Prostate gland (tissue), 2 donors: ENCODE results near the gene RRAD. TPM values are rescaled to one million over a fixed set of nuclear protein-coding genes. Genes with fewer than 3 reads are reported as not detected.

Experiments
- DNase-seq: peaks from one replicate; pipeline ENCODE4 v3.0.0-alpha.2; 2019; ENCODE audit warnings: low spot score
- H3K27ac ChIP-seq, 2 donors: fragments of 200-600 bp; sonication (generic); 2 replicates each; pipeline ENCODE4 v1.5.1; 2017 to 2019
- H3K27me3 ChIP-seq: fragments of 200-600 bp; sonication (generic); replicated peaks from 2 replicates; pipeline ENCODE4 v1.5.1; 2019; ENCODE audit not compliant: insufficient read depth
- H3K36me3 ChIP-seq, 2 donors: fragments of 200-600 bp; sonication (generic); 1 replicate in 1 of 2; 2 replicates in 1 of 2; pipeline versions ENCODE4 v1.5.1 to v1.8.1; 2017 to 2019
- H3K4me1 ChIP-seq: fragments of 200-600 bp; sonication (generic); replicated peaks from 2 replicates; pipeline ENCODE4 v1.5.1; 2019
- H3K4me3 ChIP-seq, 2 donors: fragments of 200-600 bp; sonication (generic); 2 replicates each; pipeline ENCODE4 v1.5.1; 2017 to 2019
- H3K9me3 ChIP-seq: fragments of 200-600 bp; sonication (generic); 2 replicates; pipeline ENCODE4 v1.5.1; 2017
- POLR2A ChIP-seq: fragments of 450-650 bp; IDR thresholded peaks from one replicate; pipeline ENCODE4 v1.6.1; 2016; ENCODE audit warnings: antibody characterized with exemption, mild to moderate bottlenecking
- POLR2AphosphoS5 ChIP-seq: sonication (generic); formaldehyde crosslinking; IDR thresholded peaks from one replicate; pipeline ENCODE4 v1.6.1; 2017; ENCODE audit warnings: antibody characterized with exemption
- WGBS: methylation state at CpG from one replicate; pipeline ENCODE4 v1.1.5; 2018; 5-methylcytosine and 5-hydroxymethylcytosine counted together
- intact Hi-C: fragments of 100-400 bp; cut with DNase I; formaldehyde crosslinking; loops from one replicate; pipeline ENCODE4 v1.14.2; 2022
- total RNA-seq, 2 donors: library from RNA; depleted of rRNA; stranded (reverse); fragments of >200 nt; gene quantifications; one replicate each; pipeline ENCODE4 v1.1.0, GENCODE V29; 2016
- TF ChIP-seq, protein P1 (sequence below), 4 experiments: fragments of 200-600 bp in 2 of 4; fragments of 450-650 bp in 2 of 4; sonication (generic) in 2 of 4; IDR thresholded peaks; 1 replicate in 3 of 4; 2 replicates in 1 of 4; pipeline ENCODE4 v1.5.1; 2016 to 2019; ENCODE audit warnings: antibody characterized with exemption in 4 of 4, mild to moderate bottlenecking in 2 of 4, moderate library complexity in 2 of 4

The RRAD gene
- total RNA-seq, 2 donors from 2014 or later, result 17.0 to 37.0 TPM

DNA sequence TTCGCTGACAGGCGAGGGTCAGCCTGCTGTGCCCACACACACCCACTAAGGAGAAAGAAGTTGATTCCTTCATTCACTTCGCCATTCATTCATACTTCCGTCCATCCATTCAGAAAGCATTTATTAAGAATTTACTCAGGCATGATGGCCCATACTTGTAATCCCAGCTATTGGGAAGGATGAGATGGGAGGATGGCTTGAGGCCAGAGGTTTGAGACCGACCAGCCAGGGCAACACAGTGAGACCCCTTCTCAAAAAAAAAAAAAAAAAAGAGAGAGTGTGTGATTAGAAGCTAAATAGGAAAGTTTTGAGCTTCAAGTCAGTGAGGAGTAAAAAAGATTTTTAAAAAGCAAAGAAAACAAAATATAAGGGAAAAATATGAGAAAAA, 18.7 kb upstream of the RRAD start:
- Histone ChIP-seq H3K27ac (no peak overlapping the region), H3K27me3 (no peaks in the 10 kb centered on the region), H3K36me3 (peaks cover 4 to 21% of the 10 kb centered on the region in 2 donors), H3K9me3 (no peaks in the 10 kb centered on the region), H3K4me1 (no peaks in the 10 kb centered on the region), H3K4me3 (no peak overlapping the region)
- intact Hi-C loops, result no loop called here
- DNase-seq, result no peak
- TF ChIP-seq, protein P1, sequence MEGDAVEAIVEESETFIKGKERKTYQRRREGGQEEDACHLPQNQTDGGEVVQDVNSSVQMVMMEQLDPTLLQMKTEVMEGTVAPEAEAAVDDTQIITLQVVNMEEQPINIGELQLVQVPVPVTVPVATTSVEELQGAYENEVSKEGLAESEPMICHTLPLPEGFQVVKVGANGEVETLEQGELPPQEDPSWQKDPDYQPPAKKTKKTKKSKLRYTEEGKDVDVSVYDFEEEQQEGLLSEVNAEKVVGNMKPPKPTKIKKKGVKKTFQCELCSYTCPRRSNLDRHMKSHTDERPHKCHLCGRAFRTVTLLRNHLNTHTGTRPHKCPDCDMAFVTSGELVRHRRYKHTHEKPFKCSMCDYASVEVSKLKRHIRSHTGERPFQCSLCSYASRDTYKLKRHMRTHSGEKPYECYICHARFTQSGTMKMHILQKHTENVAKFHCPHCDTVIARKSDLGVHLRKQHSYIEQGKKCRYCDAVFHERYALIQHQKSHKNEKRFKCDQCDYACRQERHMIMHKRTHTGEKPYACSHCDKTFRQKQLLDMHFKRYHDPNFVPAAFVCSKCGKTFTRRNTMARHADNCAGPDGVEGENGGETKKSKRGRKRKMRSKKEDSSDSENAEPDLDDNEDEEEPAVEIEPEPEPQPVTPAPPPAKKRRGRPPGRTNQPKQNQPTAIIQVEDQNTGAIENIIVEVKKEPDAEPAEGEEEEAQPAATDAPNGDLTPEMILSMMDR (IDR thresholded peaks at IDR 0.05), result no peak
- TF ChIP-seq POLR2AphosphoS5 (no peak), POLR2A (no peak)
- 84% methylated on average over 5 of the region's 5 CpGs for WGBS

GRCh38 chr16:66943426-66944053, 18.2 kb upstream of the RRAD start:
- H3K27ac ChIP-seq, result no peak overlapping the region
- H3K9me3 ChIP-seq, result no peaks in the 10 kb centered on the region
- no peak overlapping the region for H3K4me3 ChIP-seq
- no peaks in the 10 kb centered on the region for H3K4me1 ChIP-seq
- H3K36me3 ChIP-seq, result peaks cover 4 to 21% of the 10 kb centered on the region in 2 donors
- no peaks in the 10 kb centered on the region for H3K27me3 ChIP-seq
- TF ChIP-seq, protein P1 (IDR thresholded peaks at IDR 0.05), result no peak
- TF ChIP-seq POLR2AphosphoS5 (no peak), POLR2A (no peak)
- 83% methylated on average over 12 of the region's 15 CpGs for WGBS
- no peak for DNase-seq
- intact Hi-C loops, result no loop called here

- Histone ChIP-seq H3K27me3 (no peaks in the 10 kb centered on the region), H3K9me3 (no peaks in the 10 kb centered on the region), H3K36me3 (peaks cover 4 to 21% of the 10 kb centered on the region in 2 donors), H3K4me3 (no peak overlapping the region), H3K4me1 (no peaks in the 10 kb centered on the region), H3K27ac (no peak overlapping the region)
- intact Hi-C loops, result no loop called here
- WGBS, result 91% methylated on average over 5 of the region's 5 CpGs
- TF ChIP-seq POLR2AphosphoS5 (no peak), POLR2A (no peak)
- TF ChIP-seq, protein P1 (IDR thresholded peaks at IDR 0.05), result no peak
- DNase-seq, result no peak
Observed at GRCh38 chr16:66942981-66943380, 17.6 kb upstream of the RRAD start.

DNA sequence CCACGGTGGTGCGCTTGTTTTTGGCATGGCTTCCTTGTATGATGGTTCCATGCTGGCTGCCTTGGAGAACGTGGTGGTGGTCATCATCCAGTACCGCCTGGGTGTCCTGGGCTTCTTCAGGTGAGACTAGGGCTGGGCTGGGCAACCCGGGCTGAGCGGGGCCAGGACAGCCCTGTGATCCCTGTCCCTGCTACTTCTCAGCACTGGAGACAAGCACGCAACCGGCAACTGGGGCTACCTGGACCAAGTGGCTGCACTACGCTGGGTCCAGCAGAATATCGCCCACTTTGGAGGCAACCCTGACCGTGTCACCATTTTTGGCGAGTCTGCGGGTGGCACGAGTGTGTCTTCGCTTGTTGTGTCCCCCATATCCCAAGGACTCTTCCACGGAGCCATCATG, 14.9 kb upstream of the RRAD start:
- no peak overlapping the region for H3K4me3 ChIP-seq
- intact Hi-C loops, result no loop called here
- TF ChIP-seq POLR2A (no peak), POLR2AphosphoS5 (no peak)
- TF ChIP-seq, protein P1 (IDR thresholded peaks at IDR 0.05), result no peak
- DNase-seq, result no peak
- no peak overlapping the region for H3K27ac ChIP-seq
- peaks cover 4 to 21% of the 10 kb centered on the region in 2 donors for H3K36me3 ChIP-seq
- H3K9me3 ChIP-seq, result no peaks in the 10 kb centered on the region
- no peaks in the 10 kb centered on the region for H3K27me3 ChIP-seq
- H3K4me1 ChIP-seq, result peaks cover 9% of the 10 kb centered on the region
- 94% methylated on average over 16 of the region's 16 CpGs for WGBS

- no peak for TF ChIP-seq POLR2A
- TF ChIP-seq, protein P1 (IDR thresholded peaks at IDR 0.05), result no peak
- TF ChIP-seq POLR2AphosphoS5, result no peak
- Histone ChIP-seq H3K27me3 (no peaks in the 10 kb centered on the region), H3K4me3 (no peak overlapping the region), H3K4me1 (peaks cover 9% of the 10 kb centered on the region), H3K27ac (no peak overlapping the region), H3K9me3 (no peaks in the 10 kb centered on the region), H3K36me3 (peaks cover 4 to 21% of the 10 kb centered on the region in 2 donors)
- no peak for DNase-seq
- intact Hi-C loops, result no loop called here
Observed at GRCh38 chr16:66939366-66939765, 14.0 kb upstream of the RRAD start.
